GM21576 (cell line): ENCODE results near the gene GNAZ.

Source experiments
- ATAC-seq: cut with Tn5 transposase; IDR thresholded peaks from one replicate; pipeline ENCODE4 v1.9.1; 2021; ENCODE audit warnings: mild to moderate bottlenecking, moderate library complexity; ENCODE audit not compliant: unreplicated experiment

Gene GNAZ

DNA sequence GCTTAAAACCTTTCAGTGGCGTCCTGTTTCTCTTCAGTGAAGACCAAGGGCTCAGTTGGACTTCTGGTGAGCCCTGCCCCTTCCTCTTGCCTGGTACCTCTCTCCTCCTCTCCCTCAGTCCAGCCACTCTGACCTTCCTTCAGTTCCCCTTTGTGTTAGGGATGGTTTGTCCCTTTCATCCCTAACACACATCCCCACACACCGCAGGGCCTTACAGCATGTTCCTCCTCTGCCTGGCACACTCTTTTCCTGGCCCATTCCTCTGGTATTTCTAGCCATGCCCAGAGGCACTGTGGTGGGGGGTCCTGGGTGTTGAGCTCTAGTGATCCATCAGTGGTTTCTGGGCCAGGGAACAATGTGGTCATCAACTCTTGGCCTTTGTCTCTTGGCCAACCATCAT, 21.4 kb downstream of the GNAZ start:
- ATAC-seq = no peak

- no peak for ATAC-seq
These were observed 22.1 kb downstream of the GNAZ start for GRCh38 chr22:23092217-23092955.

DNA sequence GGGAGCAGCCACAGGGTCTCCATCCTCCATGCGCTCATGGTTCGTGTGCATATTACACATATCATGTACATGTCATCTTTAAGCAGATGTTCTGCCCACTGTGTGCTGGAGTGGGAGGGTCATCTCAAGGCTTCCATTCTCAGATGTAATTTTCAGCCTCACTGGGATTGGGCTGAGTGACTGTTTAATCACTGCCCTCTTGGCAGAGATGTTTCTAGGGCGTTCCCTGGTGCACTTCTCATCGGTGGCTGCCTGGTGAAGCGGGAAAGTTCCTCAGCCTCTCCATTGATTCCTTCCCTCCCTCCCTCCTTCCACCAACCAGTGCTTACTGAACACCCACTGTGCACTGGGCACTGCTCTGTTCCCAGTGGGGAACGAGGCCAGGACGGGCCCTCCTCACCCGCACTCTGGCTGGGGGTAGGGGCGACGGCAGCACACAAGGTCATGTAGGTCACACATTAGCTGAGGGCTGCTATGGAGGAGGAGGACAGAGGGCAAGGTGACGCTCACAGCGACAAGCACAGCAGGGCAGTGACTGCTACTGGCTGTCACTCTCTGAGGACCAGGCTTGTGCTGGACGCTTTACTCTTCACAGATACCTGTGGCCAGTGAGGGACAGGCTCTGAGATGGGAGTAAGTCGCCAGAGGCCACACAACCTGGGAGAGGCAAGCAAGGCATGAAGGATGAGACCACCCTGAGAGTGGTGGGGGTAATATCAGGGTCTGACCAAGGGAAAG, 22.9 kb downstream of the GNAZ start:
- ATAC-seq = no peak

- ATAC-seq = no peak
These were observed 23.9 kb downstream of the GNAZ start for GRCh38 chr22:23094260-23094659.

- no peak for ATAC-seq
These were observed 24.7 kb downstream of the GNAZ start for GRCh38 chr22:23094695-23095681.

DNA sequence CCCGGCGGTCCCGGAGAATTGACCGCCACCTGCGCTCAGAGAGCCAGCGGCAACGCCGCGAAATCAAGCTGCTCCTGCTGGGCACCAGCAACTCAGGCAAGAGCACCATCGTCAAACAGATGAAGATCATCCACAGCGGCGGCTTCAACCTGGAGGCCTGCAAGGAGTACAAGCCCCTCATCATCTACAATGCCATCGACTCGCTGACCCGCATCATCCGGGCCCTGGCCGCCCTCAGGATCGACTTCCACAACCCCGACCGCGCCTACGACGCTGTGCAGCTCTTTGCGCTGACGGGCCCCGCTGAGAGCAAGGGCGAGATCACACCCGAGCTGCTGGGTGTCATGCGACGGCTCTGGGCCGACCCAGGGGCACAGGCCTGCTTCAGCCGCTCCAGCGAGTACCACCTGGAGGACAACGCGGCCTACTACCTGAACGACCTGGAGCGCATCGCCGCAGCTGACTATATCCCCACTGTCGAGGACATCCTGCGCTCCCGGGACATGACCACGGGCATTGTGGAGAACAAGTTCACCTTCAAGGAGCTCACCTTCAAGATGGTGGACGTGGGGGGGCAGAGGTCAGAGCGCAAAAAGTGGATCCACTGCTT, 25.5 kb downstream of the GNAZ start:
- no peak for ATAC-seq

DNA sequence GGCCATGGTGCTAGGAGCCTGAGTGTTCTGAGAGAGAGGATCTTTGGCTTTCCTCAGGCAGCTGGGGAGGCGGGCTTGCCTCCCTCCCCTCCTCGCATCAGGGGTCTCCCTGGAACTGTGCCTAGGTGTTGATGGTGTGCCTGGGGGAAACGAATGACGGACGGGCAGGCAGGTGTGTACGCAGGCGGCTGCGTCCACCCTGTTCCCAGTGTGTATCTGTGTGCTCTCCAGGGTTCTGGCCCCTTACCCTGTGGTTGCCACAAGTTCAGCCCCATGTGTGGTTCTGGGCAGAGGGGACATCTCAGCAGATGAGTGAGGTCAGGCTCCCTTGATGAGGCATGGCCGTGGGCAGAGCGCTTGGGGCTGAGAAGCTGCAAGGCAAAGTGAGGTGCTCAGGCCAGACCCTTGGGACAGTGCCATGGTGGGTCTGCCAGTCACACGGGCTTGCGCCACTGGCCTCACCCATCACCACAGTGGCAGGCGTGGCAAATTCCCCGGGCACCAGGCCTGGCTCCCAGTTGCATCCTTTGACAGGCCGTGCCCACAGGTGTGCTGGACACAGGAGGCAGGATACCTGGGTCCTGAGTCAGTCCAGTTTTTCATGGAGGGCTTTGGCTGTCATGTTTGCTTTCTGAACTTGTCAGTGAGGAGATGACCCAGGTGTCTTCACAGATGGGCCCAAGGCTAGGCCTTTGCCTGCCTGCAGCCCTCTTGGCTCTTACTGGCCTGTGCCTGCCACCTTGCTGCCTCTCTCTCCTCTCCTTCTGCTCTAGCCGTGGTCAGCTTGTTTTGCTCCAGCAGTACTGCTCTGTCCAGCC, 27.3 kb downstream of the GNAZ start:
- ATAC-seq = no peak

DNA sequence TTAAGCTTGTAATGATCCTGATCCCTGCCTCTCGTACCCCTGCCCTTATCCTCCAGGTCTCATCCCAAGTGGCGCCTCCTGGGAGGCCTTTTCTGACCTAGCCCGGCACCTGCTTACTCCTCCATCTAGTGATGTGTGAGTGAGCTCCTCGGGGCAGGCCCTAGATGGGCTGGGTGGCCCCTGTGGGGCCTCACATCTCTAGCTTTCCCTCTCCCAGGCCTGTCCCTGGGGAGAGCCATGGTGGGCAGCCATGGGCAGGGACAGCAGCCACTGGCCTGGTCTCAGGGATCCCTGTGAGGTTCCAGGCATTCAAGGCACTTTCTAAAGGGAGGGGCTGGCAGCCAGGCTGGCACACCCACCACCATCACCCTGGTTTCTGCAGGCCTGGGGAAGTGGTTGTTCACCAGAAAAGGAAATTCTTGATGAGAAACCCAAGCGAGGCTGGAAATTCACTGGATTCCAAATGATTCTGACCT, 27.9 kb downstream of the GNAZ start:
- ATAC-seq = no peak

GRCh38 chr22:23098718-23099530, 28.6 kb downstream of the GNAZ start:
- ATAC-seq = no peak

GRCh38 chr22:23099531-23099804, 29.1 kb downstream of the GNAZ start:
- ATAC-seq = no peak

- no peak for ATAC-seq
These were observed 29.9 kb downstream of the GNAZ start for GRCh38 chr22:23100124-23100801.

- ATAC-seq = no peak
These were observed 31.2 kb downstream of the GNAZ start for GRCh38 chr22:23101524-23101923.

GRCh38 chr22:23102002-23102655, 31.8 kb downstream of the GNAZ start:
- no peak for ATAC-seq

- ATAC-seq = no peak
These were observed 32.5 kb downstream of the GNAZ start for GRCh38 chr22:23102776-23103175.

- no peak for ATAC-seq
These were observed 33.1 kb downstream of the GNAZ start for GRCh38 chr22:23103199-23103954.

GRCh38 chr22:23104187-23104971, 34.1 kb downstream of the GNAZ start:
- ATAC-seq = no peak

DNA sequence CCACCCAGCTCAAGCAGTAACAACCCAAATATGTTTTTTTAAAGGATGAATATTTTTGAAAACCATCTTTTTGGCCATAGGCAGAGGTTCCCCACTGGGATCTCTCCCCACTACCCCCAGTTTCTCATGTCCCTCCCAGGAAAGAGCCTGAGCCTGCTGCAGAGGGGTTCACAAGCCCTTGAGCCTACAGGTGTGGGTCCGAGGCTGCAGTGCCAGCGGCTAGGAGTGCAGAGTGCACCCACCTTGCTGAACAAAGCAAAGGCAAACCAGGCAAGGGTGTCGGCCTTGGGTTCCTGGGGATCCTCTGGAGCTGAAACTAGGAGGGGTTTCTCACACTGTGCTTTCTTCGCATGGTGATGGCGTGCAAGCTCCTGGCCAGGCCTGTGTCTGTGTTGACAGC, 35.0 kb downstream of the GNAZ start:
- no peak for ATAC-seq
